ENCODE data around the gene ERBB3.
"Not testable (repeated sequence)": the region's sequence is repeated elsewhere in the genome, so short reads cannot be mapped to it uniquely, and the experiment has no call there.

DNA sequence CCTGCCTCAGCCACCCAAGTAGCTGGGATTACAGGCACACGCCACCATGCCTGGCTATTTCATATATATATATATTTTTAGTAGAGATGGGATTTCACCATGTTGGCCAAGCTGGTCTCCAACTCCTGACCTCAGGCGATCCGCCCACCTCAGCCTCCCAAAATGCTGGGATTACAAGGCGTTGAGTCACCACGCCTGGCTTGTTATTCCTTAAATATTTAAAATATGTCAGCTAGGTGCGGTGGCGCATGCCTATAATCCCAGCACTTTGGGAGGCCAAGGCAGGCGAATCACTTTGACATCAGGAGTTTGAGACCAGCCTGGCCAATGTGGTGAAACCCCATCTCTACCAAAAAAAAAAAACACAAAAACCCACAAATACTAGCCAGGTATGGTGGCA is 20.0 kb upstream of the ERBB3 start:
- TF ChIP-seq, protein P1, sequence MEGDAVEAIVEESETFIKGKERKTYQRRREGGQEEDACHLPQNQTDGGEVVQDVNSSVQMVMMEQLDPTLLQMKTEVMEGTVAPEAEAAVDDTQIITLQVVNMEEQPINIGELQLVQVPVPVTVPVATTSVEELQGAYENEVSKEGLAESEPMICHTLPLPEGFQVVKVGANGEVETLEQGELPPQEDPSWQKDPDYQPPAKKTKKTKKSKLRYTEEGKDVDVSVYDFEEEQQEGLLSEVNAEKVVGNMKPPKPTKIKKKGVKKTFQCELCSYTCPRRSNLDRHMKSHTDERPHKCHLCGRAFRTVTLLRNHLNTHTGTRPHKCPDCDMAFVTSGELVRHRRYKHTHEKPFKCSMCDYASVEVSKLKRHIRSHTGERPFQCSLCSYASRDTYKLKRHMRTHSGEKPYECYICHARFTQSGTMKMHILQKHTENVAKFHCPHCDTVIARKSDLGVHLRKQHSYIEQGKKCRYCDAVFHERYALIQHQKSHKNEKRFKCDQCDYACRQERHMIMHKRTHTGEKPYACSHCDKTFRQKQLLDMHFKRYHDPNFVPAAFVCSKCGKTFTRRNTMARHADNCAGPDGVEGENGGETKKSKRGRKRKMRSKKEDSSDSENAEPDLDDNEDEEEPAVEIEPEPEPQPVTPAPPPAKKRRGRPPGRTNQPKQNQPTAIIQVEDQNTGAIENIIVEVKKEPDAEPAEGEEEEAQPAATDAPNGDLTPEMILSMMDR (IDR thresholded peaks at IDR 0.05; ENCODE audit: insufficient read depth, low read length, poor library complexity, severe bottlenecking): not testable (repeated sequence)
- TF ChIP-seq EZH2phosphoT487 (conservative IDR thresholded peaks at IDR 0.05; ENCODE audit: low read length): not testable (repeated sequence)

Measured in SU-DHL-6 (cell line).